DOHH2 (cell line): ENCODE results near the gene NDUFA12.

ENCODE experiments used
- H3F3A ChIP-seq: fragments of 200-600 bp; sonication (generic), shearing (Covaris generic); 2 replicates; pipeline ENCODE4 v1.6.0; 2016; ENCODE audit warnings: antibody characterized with exemption, mild to moderate bottlenecking; ENCODE audit not compliant: control insufficient read depth, insufficient read depth
- H3K27ac ChIP-seq: fragments of 200-600 bp; sonication (generic); 2 replicates; pipeline ENCODE4 v1.5.1; 2014; ENCODE audit warnings: low read depth, mild to moderate bottlenecking, low read length, moderate library complexity
- H3K27me3 ChIP-seq: fragments of 200-600 bp; sonication (generic); 2 replicates; pipeline ENCODE4 v1.6.1; 2014; ENCODE audit warnings: mild to moderate bottlenecking, low read length, mixed read lengths; ENCODE audit not compliant: control insufficient read depth
- H3K36me3 ChIP-seq: fragments of 200-600 bp; sonication (generic); 2 replicates; pipeline ENCODE4 v1.6.1; 2014; ENCODE audit warnings: mild to moderate bottlenecking, low read length, moderate library complexity, mixed read lengths; ENCODE audit not compliant: control insufficient read depth
- H3K4me1 ChIP-seq: fragments of 200-600 bp; sonication (generic); 2 replicates; pipeline ENCODE4 v1.6.1; 2014; ENCODE audit warnings: mild to moderate bottlenecking, low read length, mixed read lengths; ENCODE audit not compliant: control insufficient read depth
- H3K4me2 ChIP-seq: fragments of 200-600 bp; sonication (generic); 2 replicates; pipeline ENCODE4 v1.6.0; 2014; ENCODE audit warnings: mild to moderate bottlenecking, low read length, moderate library complexity
- H3K4me3 ChIP-seq: fragments of 200-600 bp; sonication (generic); 2 replicates; pipeline ENCODE4 v1.5.1; 2014; ENCODE audit warnings: mild to moderate bottlenecking, low read length, mixed read lengths
- H3K79me2 ChIP-seq: fragments of 200-600 bp; sonication (generic); 2 replicates; pipeline ENCODE4 v1.6.1; 2014; ENCODE audit warnings: mild to moderate bottlenecking, low read length, mixed read lengths; ENCODE audit not compliant: control insufficient read depth
- H3K9me2 ChIP-seq: fragments of 200-600 bp; sonication (generic); replicated peaks from 2 replicates; pipeline ENCODE4 v1.6.1; 2014; ENCODE audit warnings: mild to moderate bottlenecking, low read length, mixed read lengths; ENCODE audit not compliant: control insufficient read depth
- H3K9me3 ChIP-seq: fragments of 200-600 bp; sonication (generic); 2 replicates; pipeline ENCODE4 v1.6.1; 2014; ENCODE audit warnings: antibody characterized with exemption, low read length, mixed read lengths; ENCODE audit not compliant: control insufficient read depth, insufficient read depth
- H4K20me1 ChIP-seq: fragments of 200-600 bp; sonication (generic); 2 replicates; pipeline ENCODE4 v1.6.0; 2014; ENCODE audit warnings: low read depth, mild to moderate bottlenecking, antibody characterized with exemption, low read length, moderate library complexity; ENCODE audit not compliant: control insufficient read depth, insufficient read depth
- EZH2phosphoT487 ChIP-seq: fragments of 200-600 bp; sonication (generic); IDR thresholded peaks from 2 replicates; pipeline ENCODE4 v1.6.1; 2017; ENCODE audit warnings: borderline replicate concordance, mild to moderate bottlenecking, antibody characterized with exemption, low read length, moderate library complexity, mixed read lengths
- TF ChIP-seq, protein P1 (sequence below): fragments of 200-600 bp; sonication (generic); IDR thresholded peaks from one replicate; pipeline ENCODE4 v1.5.1; 2014; ENCODE audit warnings: antibody characterized with exemption, mild to moderate bottlenecking, low read depth, low read length; ENCODE audit not compliant: poor library complexity, severe bottlenecking

NDUFA12 gene

DNA sequence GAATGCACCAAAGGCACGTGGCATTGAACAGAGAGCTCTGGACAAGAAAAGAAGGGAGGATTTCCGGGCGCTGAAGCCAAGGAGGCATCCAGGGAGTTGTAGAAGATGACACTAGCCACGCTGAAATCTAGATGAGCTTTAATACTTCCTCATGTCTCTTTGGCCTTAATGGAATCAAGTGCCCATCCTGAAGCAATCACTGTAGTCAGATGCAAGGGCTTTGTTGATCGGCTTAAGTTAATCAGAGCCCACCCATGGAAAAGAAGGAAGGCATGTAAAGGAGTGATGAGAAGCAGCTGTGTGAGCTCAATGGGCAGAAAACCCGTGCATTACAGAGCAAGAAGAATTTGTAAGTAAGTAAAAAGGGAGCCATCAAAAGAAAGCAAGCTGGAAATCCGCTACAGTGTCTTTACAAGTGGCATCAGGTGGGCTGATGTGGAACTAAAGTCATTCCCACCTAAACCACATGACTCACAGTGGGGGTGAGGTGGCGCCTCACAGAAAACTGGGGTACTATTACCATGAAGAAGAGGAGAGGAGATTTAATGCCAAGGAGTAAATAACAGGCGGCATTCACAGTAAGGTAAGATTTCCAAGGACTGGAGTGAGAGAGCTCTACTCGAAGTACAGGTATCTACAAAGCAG lies 48.4 kb downstream of the NDUFA12 start:
- Histone ChIP-seq H3K27me3 (peaks cover 10% of the 10 kb centered on the region), H4K20me1 (no peaks in the 10 kb centered on the region), H3K79me2 (no peaks in the 10 kb centered on the region), H3K27ac (no peak overlapping the region), H3K4me2 (no peak overlapping the region), H3K9me3 (no peaks in the 10 kb centered on the region), H3F3A (no peaks in the 10 kb centered on the region), H3K4me1 (no peaks in the 10 kb centered on the region), H3K36me3 (no peaks in the 10 kb centered on the region), H3K4me3 (no peak overlapping the region), H3K9me2 (no peaks in the 10 kb centered on the region)
- TF ChIP-seq, protein P1, sequence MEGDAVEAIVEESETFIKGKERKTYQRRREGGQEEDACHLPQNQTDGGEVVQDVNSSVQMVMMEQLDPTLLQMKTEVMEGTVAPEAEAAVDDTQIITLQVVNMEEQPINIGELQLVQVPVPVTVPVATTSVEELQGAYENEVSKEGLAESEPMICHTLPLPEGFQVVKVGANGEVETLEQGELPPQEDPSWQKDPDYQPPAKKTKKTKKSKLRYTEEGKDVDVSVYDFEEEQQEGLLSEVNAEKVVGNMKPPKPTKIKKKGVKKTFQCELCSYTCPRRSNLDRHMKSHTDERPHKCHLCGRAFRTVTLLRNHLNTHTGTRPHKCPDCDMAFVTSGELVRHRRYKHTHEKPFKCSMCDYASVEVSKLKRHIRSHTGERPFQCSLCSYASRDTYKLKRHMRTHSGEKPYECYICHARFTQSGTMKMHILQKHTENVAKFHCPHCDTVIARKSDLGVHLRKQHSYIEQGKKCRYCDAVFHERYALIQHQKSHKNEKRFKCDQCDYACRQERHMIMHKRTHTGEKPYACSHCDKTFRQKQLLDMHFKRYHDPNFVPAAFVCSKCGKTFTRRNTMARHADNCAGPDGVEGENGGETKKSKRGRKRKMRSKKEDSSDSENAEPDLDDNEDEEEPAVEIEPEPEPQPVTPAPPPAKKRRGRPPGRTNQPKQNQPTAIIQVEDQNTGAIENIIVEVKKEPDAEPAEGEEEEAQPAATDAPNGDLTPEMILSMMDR = no peak
- no peak for TF ChIP-seq EZH2phosphoT487

DNA sequence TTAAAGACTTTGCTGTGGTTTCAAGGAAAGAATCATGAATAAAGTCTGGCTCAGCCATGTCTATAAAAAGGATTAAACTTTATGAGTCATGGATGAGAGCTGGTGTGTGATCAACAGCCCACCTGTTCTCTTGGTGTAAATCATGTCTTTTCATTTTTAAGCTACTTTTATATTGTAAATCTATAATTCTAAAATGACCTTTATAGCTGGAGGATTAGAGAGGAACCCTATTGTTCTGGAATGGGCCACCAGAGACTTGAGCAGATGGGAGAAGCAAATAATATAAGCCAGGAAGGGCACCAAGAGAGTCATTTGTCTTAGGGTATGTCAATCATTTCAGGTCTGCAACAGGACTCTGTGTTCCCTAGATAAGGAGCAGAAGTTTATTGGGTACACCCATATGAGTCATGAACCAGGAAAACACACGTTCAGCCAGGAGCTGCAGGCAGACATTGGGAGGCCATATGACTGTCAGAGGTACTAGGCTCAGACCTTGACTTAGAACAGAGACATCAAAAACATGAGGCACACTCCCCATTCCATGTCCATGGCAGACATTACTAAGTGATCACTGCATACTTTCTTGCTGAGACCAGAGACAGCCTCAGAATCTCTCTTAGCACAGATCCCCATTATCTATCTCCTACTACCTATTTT lies 49.3 kb downstream of the NDUFA12 start:
- H3K36me3 ChIP-seq = no peaks in the 10 kb centered on the region
- H3K4me1 ChIP-seq = no peaks in the 10 kb centered on the region
- no peak for TF ChIP-seq EZH2phosphoT487
- TF ChIP-seq, protein P1 = no peak
- H3F3A ChIP-seq = no peaks in the 10 kb centered on the region
- H3K4me3 ChIP-seq = no peak overlapping the region
- H3K4me2 ChIP-seq = no peak overlapping the region
- no peaks in the 10 kb centered on the region for H4K20me1 ChIP-seq
- no peaks in the 10 kb centered on the region for H3K9me3 ChIP-seq
- H3K27me3 ChIP-seq = peaks cover 7% of the 10 kb centered on the region
- no peak overlapping the region for H3K27ac ChIP-seq
- no peaks in the 10 kb centered on the region for H3K9me2 ChIP-seq
- no peaks in the 10 kb centered on the region for H3K79me2 ChIP-seq

DNA sequence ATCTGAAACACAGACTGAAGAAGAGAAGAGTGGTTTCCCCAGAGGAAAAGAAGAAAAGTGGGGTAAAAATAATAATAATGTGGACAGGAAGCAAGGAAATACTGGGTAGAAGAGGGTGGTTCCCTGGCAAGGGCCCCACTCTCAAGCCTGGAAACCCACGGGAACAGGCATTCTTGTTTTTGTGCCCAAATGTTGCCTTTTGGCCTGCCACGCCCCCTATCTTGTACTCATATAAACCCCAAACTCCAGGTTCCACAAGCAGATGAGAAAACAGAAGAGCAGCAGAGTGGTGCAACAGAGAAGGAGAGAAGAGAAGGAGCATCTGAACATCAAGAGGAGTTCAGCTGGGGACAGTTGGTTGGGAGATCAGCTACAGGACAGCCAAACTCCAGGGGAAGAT lies 51.2 kb downstream of the NDUFA12 start:
- Histone ChIP-seq H3K79me2 (no peaks in the 10 kb centered on the region), H3K4me3 (no peak overlapping the region), H3K9me2 (no peaks in the 10 kb centered on the region), H3K27me3 (peaks cover 11% of the 10 kb centered on the region), H3K4me1 (no peaks in the 10 kb centered on the region), H4K20me1 (no peaks in the 10 kb centered on the region), H3K4me2 (no peak overlapping the region), H3K27ac (no peak overlapping the region), H3K36me3 (no peaks in the 10 kb centered on the region), H3F3A (no peaks in the 10 kb centered on the region), H3K9me3 (no peaks in the 10 kb centered on the region)
- TF ChIP-seq, protein P1 = no peak
- TF ChIP-seq EZH2phosphoT487 = no peak
